Measurements from ENCODE around the gene SEC31B.

SEC31B gene

GRCh38 chr10:100519311-100520051, at the start of gene SEC31B:
Gene SEC31B, minus strand, starts transcription at chr10:100519861. Its CDS starts 2,909 bp downstream, at chr10:100516952.
- peaks cover 0 to 7% of the 10 kb centered on the region in 2 donors for H3K4me1 ChIP-seq (ENCODE audit: control insufficient read depth in 1 of 2, insufficient read depth in 2 of 2, low read length in 2 of 2)
- H3K27ac ChIP-seq (ENCODE audit: low read depth, low read length): no peak within 1 kb of the TSS
- peak within 1 kb of the TSS; percentile 43 to 57 for H3K4me3 ChIP-seq (ENCODE audit: low read depth in 1 of 2, low read length in 2 of 2)
- H3K9me3 ChIP-seq (ENCODE audit: control insufficient read depth in 1 of 2, low read length in 2 of 2): no peaks in the 10 kb centered on the region
- H3K27me3 ChIP-seq (ENCODE audit: control insufficient read depth in 1 of 2, insufficient read depth in 2 of 2, low read length in 2 of 2): peaks cover 3 to 4% of the 10 kb centered on the region in 2 donors
- peaks cover 13 to 17% of the 10 kb centered on the region in 2 donors for H3K36me3 ChIP-seq (ENCODE audit: control insufficient read depth in 1 of 2, insufficient read depth in 2 of 2, low read length in 2 of 2)
- peak within 1 kb of the TSS; percentile 38 to 47 for H3K9ac ChIP-seq (ENCODE audit: low read depth in 1 of 2, low read length in 2 of 2)

- no peaks in the 10 kb centered on the region for H3K36me3 ChIP-seq (ENCODE audit: control insufficient read depth in 1 of 2, insufficient read depth in 2 of 2, low read length in 2 of 2)
- no peak overlapping the region for H3K27ac ChIP-seq (ENCODE audit: low read depth, low read length)
- no peaks in the 10 kb centered on the region for H3K9me3 ChIP-seq (ENCODE audit: control insufficient read depth in 1 of 2, low read length in 2 of 2)
- H3K4me3 ChIP-seq (ENCODE audit: low read depth in 1 of 2, low read length in 2 of 2): no peak overlapping the region
- no peak overlapping the region for H3K9ac ChIP-seq (ENCODE audit: low read depth in 1 of 2, low read length in 2 of 2)
- peaks cover 57 to 73% of the 10 kb centered on the region in 2 donors for H3K27me3 ChIP-seq (ENCODE audit: control insufficient read depth in 1 of 2, insufficient read depth in 2 of 2, low read length in 2 of 2)
- no peaks in the 10 kb centered on the region for H3K4me1 ChIP-seq (ENCODE audit: control insufficient read depth in 1 of 2, insufficient read depth in 2 of 2, low read length in 2 of 2)
Observed at GRCh38 chr10:100568912-100569311, 49.3 kb upstream of the SEC31B start.

GRCh38 chr10:100567826-100568225, 48.2 kb upstream of the SEC31B start:
- Histone ChIP-seq H3K9me3 (ENCODE audit: control insufficient read depth in 1 of 2, low read length in 2 of 2) (no peaks in the 10 kb centered on the region), H3K9ac (ENCODE audit: low read depth in 1 of 2, low read length in 2 of 2) (no peak overlapping the region), H3K4me1 (ENCODE audit: control insufficient read depth in 1 of 2, insufficient read depth in 2 of 2, low read length in 2 of 2) (no peaks in the 10 kb centered on the region), H3K36me3 (ENCODE audit: control insufficient read depth in 1 of 2, insufficient read depth in 2 of 2, low read length in 2 of 2) (no peaks in the 10 kb centered on the region), H3K4me3 (ENCODE audit: low read depth in 1 of 2, low read length in 2 of 2) (no peak overlapping the region), H3K27ac (ENCODE audit: low read depth, low read length) (no peak overlapping the region), H3K27me3 (ENCODE audit: control insufficient read depth in 1 of 2, insufficient read depth in 2 of 2, low read length in 2 of 2) (peaks cover 66 to 76% of the 10 kb centered on the region in 2 donors)

- Histone ChIP-seq H3K4me1 (ENCODE audit: control insufficient read depth in 1 of 2, insufficient read depth in 2 of 2, low read length in 2 of 2) (no peaks in the 10 kb centered on the region), H3K36me3 (ENCODE audit: control insufficient read depth in 1 of 2, insufficient read depth in 2 of 2, low read length in 2 of 2) (no peaks in the 10 kb centered on the region), H3K4me3 (ENCODE audit: low read depth in 1 of 2, low read length in 2 of 2) (no peak overlapping the region), H3K9me3 (ENCODE audit: control insufficient read depth in 1 of 2, low read length in 2 of 2) (no peaks in the 10 kb centered on the region), H3K27me3 (ENCODE audit: control insufficient read depth in 1 of 2, insufficient read depth in 2 of 2, low read length in 2 of 2) (peaks cover 72 to 79% of the 10 kb centered on the region in 2 donors), H3K27ac (ENCODE audit: low read depth, low read length) (no peak overlapping the region), H3K9ac (ENCODE audit: low read depth in 1 of 2, low read length in 2 of 2) (no peak overlapping the region)
Observed at GRCh38 chr10:100567249-100567648, 47.6 kb upstream of the SEC31B start.

GRCh38 chr10:100566561-100566960, 46.9 kb upstream of the SEC31B start:
- Histone ChIP-seq H3K4me1 (ENCODE audit: control insufficient read depth in 1 of 2, insufficient read depth in 2 of 2, low read length in 2 of 2) (peaks cover 4% of the 10 kb centered on the region in 2 donors), H3K27me3 (ENCODE audit: control insufficient read depth in 1 of 2, insufficient read depth in 2 of 2, low read length in 2 of 2) (peaks cover 69 to 76% of the 10 kb centered on the region in 2 donors), H3K27ac (ENCODE audit: low read depth, low read length) (no peak overlapping the region), H3K4me3 (ENCODE audit: low read depth in 1 of 2, low read length in 2 of 2) (no peak overlapping the region), H3K9ac (ENCODE audit: low read depth in 1 of 2, low read length in 2 of 2) (no peak overlapping the region), H3K36me3 (ENCODE audit: control insufficient read depth in 1 of 2, insufficient read depth in 2 of 2, low read length in 2 of 2) (no peaks in the 10 kb centered on the region), H3K9me3 (ENCODE audit: control insufficient read depth in 1 of 2, low read length in 2 of 2) (no peaks in the 10 kb centered on the region)

- Histone ChIP-seq H3K9me3 (ENCODE audit: control insufficient read depth in 1 of 2, low read length in 2 of 2) (no peaks in the 10 kb centered on the region), H3K9ac (ENCODE audit: low read depth in 1 of 2, low read length in 2 of 2) (no peak overlapping the region), H3K27me3 (ENCODE audit: control insufficient read depth in 1 of 2, insufficient read depth in 2 of 2, low read length in 2 of 2) (peaks cover 63 to 67% of the 10 kb centered on the region in 2 donors), H3K36me3 (ENCODE audit: control insufficient read depth in 1 of 2, insufficient read depth in 2 of 2, low read length in 2 of 2) (no peaks in the 10 kb centered on the region), H3K27ac (ENCODE audit: low read depth, low read length) (no peak overlapping the region), H3K4me1 (ENCODE audit: control insufficient read depth in 1 of 2, insufficient read depth in 2 of 2, low read length in 2 of 2) (peaks cover 4% of the 10 kb centered on the region in 2 donors), H3K4me3 (ENCODE audit: low read depth in 1 of 2, low read length in 2 of 2) (no peak overlapping the region)
Observed at GRCh38 chr10:100565206-100565985, 45.7 kb upstream of the SEC31B start.

- H3K4me1 ChIP-seq (ENCODE audit: control insufficient read depth in 1 of 2, insufficient read depth in 2 of 2, low read length in 2 of 2): peaks cover 4% of the 10 kb centered on the region in 2 donors
- peaks cover 37 to 45% of the 10 kb centered on the region in 2 donors for H3K27me3 ChIP-seq (ENCODE audit: control insufficient read depth in 1 of 2, insufficient read depth in 2 of 2, low read length in 2 of 2)
- no peak overlapping the region for H3K9ac ChIP-seq (ENCODE audit: low read depth in 1 of 2, low read length in 2 of 2)
- H3K9me3 ChIP-seq (ENCODE audit: control insufficient read depth in 1 of 2, low read length in 2 of 2): no peaks in the 10 kb centered on the region
- no peak overlapping the region for H3K27ac ChIP-seq (ENCODE audit: low read depth, low read length)
- peaks cover 0 to 9% of the 10 kb centered on the region in 2 donors for H3K36me3 ChIP-seq (ENCODE audit: control insufficient read depth in 1 of 2, insufficient read depth in 2 of 2, low read length in 2 of 2)
- no peak overlapping the region for H3K4me3 ChIP-seq (ENCODE audit: low read depth in 1 of 2, low read length in 2 of 2)
Observed at GRCh38 chr10:100562008-100562672, 42.5 kb upstream of the SEC31B start.

- H3K27ac ChIP-seq (ENCODE audit: low read depth, low read length): no peak overlapping the region
- H3K4me3 ChIP-seq (ENCODE audit: low read depth in 1 of 2, low read length in 2 of 2): no peak overlapping the region
- peaks cover 27 to 33% of the 10 kb centered on the region in 2 donors for H3K27me3 ChIP-seq (ENCODE audit: control insufficient read depth in 1 of 2, insufficient read depth in 2 of 2, low read length in 2 of 2)
- H3K4me1 ChIP-seq (ENCODE audit: control insufficient read depth in 1 of 2, insufficient read depth in 2 of 2, low read length in 2 of 2): peaks cover 4% of the 10 kb centered on the region in 2 donors
- H3K9me3 ChIP-seq (ENCODE audit: control insufficient read depth in 1 of 2, low read length in 2 of 2): no peaks in the 10 kb centered on the region
- peaks cover 0 to 15% of the 10 kb centered on the region in 2 donors for H3K36me3 ChIP-seq (ENCODE audit: control insufficient read depth in 1 of 2, insufficient read depth in 2 of 2, low read length in 2 of 2)
- H3K9ac ChIP-seq (ENCODE audit: low read depth in 1 of 2, low read length in 2 of 2): no peak overlapping the region
Observed at GRCh38 chr10:100561005-100561404, 41.3 kb upstream of the SEC31B start.

GRCh38 chr10:100560248-100560647, 40.6 kb upstream of the SEC31B start:
- Histone ChIP-seq H3K4me1 (ENCODE audit: control insufficient read depth in 1 of 2, insufficient read depth in 2 of 2, low read length in 2 of 2) (peaks cover 4 to 7% of the 10 kb centered on the region in 2 donors), H3K9me3 (ENCODE audit: control insufficient read depth in 1 of 2, low read length in 2 of 2) (no peaks in the 10 kb centered on the region), H3K4me3 (ENCODE audit: low read depth in 1 of 2, low read length in 2 of 2) (no peak overlapping the region), H3K9ac (ENCODE audit: low read depth in 1 of 2, low read length in 2 of 2) (no peak overlapping the region), H3K36me3 (ENCODE audit: control insufficient read depth in 1 of 2, insufficient read depth in 2 of 2, low read length in 2 of 2) (peaks cover 0 to 15% of the 10 kb centered on the region in 2 donors), H3K27ac (ENCODE audit: low read depth, low read length) (no peak overlapping the region), H3K27me3 (ENCODE audit: control insufficient read depth in 1 of 2, insufficient read depth in 2 of 2, low read length in 2 of 2) (peaks cover 21 to 27% of the 10 kb centered on the region in 2 donors)

- H3K9me3 ChIP-seq (ENCODE audit: control insufficient read depth in 1 of 2, low read length in 2 of 2): no peaks in the 10 kb centered on the region
- H3K27ac ChIP-seq (ENCODE audit: low read depth, low read length): no peak overlapping the region
- no peaks in the 10 kb centered on the region for H3K27me3 ChIP-seq (ENCODE audit: control insufficient read depth in 1 of 2, insufficient read depth in 2 of 2, low read length in 2 of 2)
- peaks cover 5 to 27% of the 10 kb centered on the region in 2 donors for H3K36me3 ChIP-seq (ENCODE audit: control insufficient read depth in 1 of 2, insufficient read depth in 2 of 2, low read length in 2 of 2)
- H3K9ac ChIP-seq (ENCODE audit: low read depth in 1 of 2, low read length in 2 of 2): no peak overlapping the region
- no peak overlapping the region for H3K4me3 ChIP-seq (ENCODE audit: low read depth in 1 of 2, low read length in 2 of 2)
- H3K4me1 ChIP-seq (ENCODE audit: control insufficient read depth in 1 of 2, insufficient read depth in 2 of 2, low read length in 2 of 2): peaks cover 9 to 10% of the 10 kb centered on the region in 2 donors
Observed at GRCh38 chr10:100554902-100555301, 35.2 kb upstream of the SEC31B start.
